KMS-11 (cell line): ENCODE data around the gene CSMD2.

ENCODE experiments used
- H2AFZ ChIP-seq: fragments of 200-600 bp; sonication (generic); 2 replicates; pipeline ENCODE4 v1.6.1; 2016; ENCODE audit warnings: antibody characterized with exemption, mixed run types, low read depth
- H3K27ac ChIP-seq: fragments of 200-600 bp; sonication (generic); 2 replicates; pipeline ENCODE4 v1.6.1; 2016; ENCODE audit warnings: mild to moderate bottlenecking, mixed run types
- H3K27me3 ChIP-seq: fragments of 200-600 bp; sonication (generic); 2 replicates; pipeline ENCODE4 v1.6.1; 2017; ENCODE audit warnings: mild to moderate bottlenecking, low read depth, mixed run types, moderate library complexity; ENCODE audit not compliant: insufficient read depth
- H3K36me3 ChIP-seq: fragments of 200-600 bp; sonication (generic); 2 replicates; pipeline ENCODE4 v1.6.1; 2017; ENCODE audit warnings: mild to moderate bottlenecking, mixed run types; ENCODE audit not compliant: insufficient read depth
- H3K4me1 ChIP-seq: fragments of 200-600 bp; sonication (generic); 2 replicates; pipeline ENCODE4 v1.6.1; 2016; ENCODE audit warnings: mild to moderate bottlenecking, low read depth, mixed run types; ENCODE audit not compliant: poor library complexity, severe bottlenecking
- H3K4me2 ChIP-seq: fragments of 200-600 bp; sonication (generic); 2 replicates; pipeline ENCODE4 v1.7.0; 2016; ENCODE audit warnings: mild to moderate bottlenecking, mixed run types
- H3K4me3 ChIP-seq: fragments of 200-600 bp; sonication (generic); IDR thresholded peaks from 2 replicates; pipeline ENCODE4 v1.6.1; 2017; ENCODE audit warnings: low read depth, low read length, mixed read lengths; ENCODE audit not compliant: insufficient read depth
- H3K79me2 ChIP-seq: fragments of 200-600 bp; sonication (generic); 2 replicates; pipeline ENCODE4 v1.6.1; 2016; ENCODE audit warnings: low read depth, mixed run types; ENCODE audit not compliant: insufficient read depth
- H3K9ac ChIP-seq: fragments of 200-600 bp; sonication (generic); 2 replicates; pipeline ENCODE4 v1.6.1; 2016; ENCODE audit warnings: mild to moderate bottlenecking, mixed run types
- H4K20me1 ChIP-seq: fragments of 200-600 bp; sonication (generic); 2 replicates; pipeline ENCODE4 v1.6.1; 2016; ENCODE audit warnings: mild to moderate bottlenecking, mixed run types; ENCODE audit not compliant: insufficient read depth
- TF ChIP-seq, protein P1 (sequence below): fragments of 200-600 bp; sonication (generic); conservative IDR thresholded peaks from 2 replicates; pipeline ENCODE4 v1.6.1; 2017; ENCODE audit warnings: low read depth, mild to moderate bottlenecking, antibody characterized with exemption, low read length, moderate library complexity, mixed read lengths

CSMD2 gene

DNA sequence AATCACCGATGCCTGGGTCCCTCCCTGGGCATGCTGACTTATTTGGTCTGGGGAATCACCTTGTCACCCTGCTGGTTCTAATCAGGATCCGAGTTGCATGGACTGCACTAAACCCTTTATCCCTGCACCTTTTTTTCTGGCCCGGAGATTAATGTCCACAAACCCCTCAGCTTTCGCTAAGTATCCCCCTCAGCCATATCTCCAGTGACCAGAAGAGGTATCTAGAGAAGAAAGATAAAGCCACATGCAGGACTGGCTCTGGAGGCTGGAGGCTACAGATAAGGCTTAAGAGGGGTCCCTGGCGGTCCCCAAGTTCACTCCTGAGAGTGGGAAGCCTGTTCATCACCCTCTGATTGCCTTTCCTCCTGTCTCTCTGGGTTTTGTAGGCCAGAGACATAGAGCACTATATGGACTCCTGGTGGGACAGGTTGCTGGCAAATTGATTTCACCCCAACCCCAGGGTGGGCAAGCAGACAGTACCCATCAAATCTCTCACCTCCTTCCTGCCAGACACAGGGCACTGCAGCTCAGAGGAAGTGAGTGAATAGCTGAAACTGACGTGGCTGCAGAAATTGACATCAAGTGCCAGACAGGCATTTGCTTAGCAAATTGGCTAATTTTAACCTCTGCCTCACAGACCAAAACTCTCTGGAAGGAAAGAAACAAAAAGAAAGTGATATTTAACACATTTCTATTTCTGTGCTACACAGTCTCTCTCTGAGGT, 262.4 kb downstream of the CSMD2 start:
- Histone ChIP-seq H3K27me3 (no peaks in the 10 kb centered on the region), H3K27ac (no peak overlapping the region), H3K36me3 (no peaks in the 10 kb centered on the region), H2AFZ (no peak overlapping the region), H3K9ac (no peak overlapping the region), H3K4me2 (no peak overlapping the region), H3K79me2 (no peaks in the 10 kb centered on the region), H4K20me1 (no peaks in the 10 kb centered on the region), H3K4me1 (no peaks in the 10 kb centered on the region), H3K4me3 (no peak overlapping the region)
- TF ChIP-seq, protein P1, sequence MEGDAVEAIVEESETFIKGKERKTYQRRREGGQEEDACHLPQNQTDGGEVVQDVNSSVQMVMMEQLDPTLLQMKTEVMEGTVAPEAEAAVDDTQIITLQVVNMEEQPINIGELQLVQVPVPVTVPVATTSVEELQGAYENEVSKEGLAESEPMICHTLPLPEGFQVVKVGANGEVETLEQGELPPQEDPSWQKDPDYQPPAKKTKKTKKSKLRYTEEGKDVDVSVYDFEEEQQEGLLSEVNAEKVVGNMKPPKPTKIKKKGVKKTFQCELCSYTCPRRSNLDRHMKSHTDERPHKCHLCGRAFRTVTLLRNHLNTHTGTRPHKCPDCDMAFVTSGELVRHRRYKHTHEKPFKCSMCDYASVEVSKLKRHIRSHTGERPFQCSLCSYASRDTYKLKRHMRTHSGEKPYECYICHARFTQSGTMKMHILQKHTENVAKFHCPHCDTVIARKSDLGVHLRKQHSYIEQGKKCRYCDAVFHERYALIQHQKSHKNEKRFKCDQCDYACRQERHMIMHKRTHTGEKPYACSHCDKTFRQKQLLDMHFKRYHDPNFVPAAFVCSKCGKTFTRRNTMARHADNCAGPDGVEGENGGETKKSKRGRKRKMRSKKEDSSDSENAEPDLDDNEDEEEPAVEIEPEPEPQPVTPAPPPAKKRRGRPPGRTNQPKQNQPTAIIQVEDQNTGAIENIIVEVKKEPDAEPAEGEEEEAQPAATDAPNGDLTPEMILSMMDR: no peak

DNA sequence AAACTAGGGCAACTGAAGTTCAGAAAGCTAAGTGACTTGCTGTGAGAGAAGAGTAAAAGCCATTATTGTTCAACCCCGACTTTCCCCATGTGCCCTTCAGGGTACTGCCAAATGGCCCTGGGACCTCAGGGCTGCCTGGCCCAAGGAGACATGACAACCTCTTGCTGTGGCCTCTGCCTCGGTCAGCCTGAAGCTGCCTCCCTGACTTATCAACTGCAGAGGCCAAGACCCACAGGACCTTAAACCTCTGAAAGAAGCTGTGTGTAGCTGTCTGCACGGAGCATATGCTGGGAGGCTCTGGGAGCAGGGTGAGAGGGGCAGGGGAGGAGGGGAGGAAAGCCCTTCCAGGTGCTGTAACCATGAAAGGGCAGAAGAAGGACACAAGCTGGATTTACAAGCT, 265.3 kb downstream of the CSMD2 start:
- TF ChIP-seq, protein P1: no peak
- H2AFZ ChIP-seq: no peak overlapping the region

DNA sequence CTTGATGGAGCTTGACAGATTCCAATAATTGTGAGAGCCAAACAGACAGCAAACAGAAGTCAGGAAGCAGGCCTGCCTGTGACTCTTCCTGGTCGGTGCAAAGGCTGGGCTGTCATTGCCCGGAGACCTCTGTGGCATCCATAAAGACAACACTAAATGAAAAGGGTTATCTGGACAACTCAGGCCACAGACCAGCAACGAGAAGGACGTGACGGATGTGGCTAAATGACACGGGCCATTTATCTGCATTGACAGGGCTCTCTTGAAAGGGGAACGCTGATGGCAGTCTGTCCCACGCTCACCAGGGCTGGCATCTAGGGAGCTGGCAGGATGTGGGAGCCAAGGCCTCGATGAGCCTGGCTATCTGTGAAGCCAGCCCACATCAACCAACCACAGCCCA, 266.1 kb downstream of the CSMD2 start:
- TF ChIP-seq, protein P1: no peak
- Histone ChIP-seq H4K20me1 (no peaks in the 10 kb centered on the region), H2AFZ (no peak overlapping the region), H3K27ac (no peak overlapping the region), H3K79me2 (no peaks in the 10 kb centered on the region), H3K4me3 (no peak overlapping the region), H3K36me3 (no peaks in the 10 kb centered on the region), H3K9ac (no peak overlapping the region), H3K4me1 (no peaks in the 10 kb centered on the region), H3K4me2 (no peak overlapping the region), H3K27me3 (no peaks in the 10 kb centered on the region)

More for the DNA sequence above, 265.3 kb downstream of the CSMD2 start:
- Histone ChIP-seq H3K4me1 (no peaks in the 10 kb centered on the region), H3K79me2 (no peaks in the 10 kb centered on the region), H3K27ac (no peak overlapping the region), H3K9ac (no peak overlapping the region), H3K4me2 (no peak overlapping the region), H4K20me1 (no peaks in the 10 kb centered on the region), H3K27me3 (no peaks in the 10 kb centered on the region), H3K4me3 (no peak overlapping the region), H3K36me3 (no peaks in the 10 kb centered on the region)

DNA sequence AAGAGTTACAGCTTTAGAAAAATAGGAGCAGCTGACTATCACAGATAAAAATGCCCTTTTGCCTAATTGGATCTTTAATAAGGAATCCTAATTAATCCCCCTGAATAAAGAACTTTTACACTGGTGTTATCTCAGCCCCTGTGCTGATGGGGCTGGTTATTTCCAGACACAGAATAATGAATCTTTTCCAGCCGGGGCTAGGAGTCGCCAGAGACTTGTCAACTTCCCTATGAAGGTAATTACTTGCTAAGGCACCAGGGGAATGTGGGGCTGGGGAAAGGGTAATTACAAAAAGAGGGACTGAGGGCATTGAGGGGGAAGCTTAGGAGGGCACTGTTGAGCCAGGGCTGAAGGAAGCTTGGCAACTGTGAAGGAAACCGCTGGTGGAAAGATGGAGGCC, 266.6 kb downstream of the CSMD2 start:
- no peaks in the 10 kb centered on the region for H3K36me3 ChIP-seq
- H3K4me2 ChIP-seq: no peak overlapping the region
- H3K4me1 ChIP-seq: no peaks in the 10 kb centered on the region
- no peak overlapping the region for H3K27ac ChIP-seq
- TF ChIP-seq, protein P1: no peak
- no peaks in the 10 kb centered on the region for H3K27me3 ChIP-seq
- no peak overlapping the region for H2AFZ ChIP-seq
- no peaks in the 10 kb centered on the region for H4K20me1 ChIP-seq
- H3K9ac ChIP-seq: no peak overlapping the region
- H3K4me3 ChIP-seq: no peak overlapping the region
- no peaks in the 10 kb centered on the region for H3K79me2 ChIP-seq
